Endothelial cell of umbilical vein (primary cell): ENCODE results near the gene OLFM2. TPM values are rescaled to one million over a fixed set of nuclear protein-coding genes. Genes with fewer than 3 reads are reported as not detected.

Experiments used
- BruUV-seq: library from RNA; stranded (reverse); fragments of 400-500 nt; replicated peaks from 2 replicates; lab custom pipeline; 2021; lab: Mats Ljungman, UMichigan
- CTCF ChIA-PET: fragments of 300-600, 350-600 bp; sonication (Branson Sonifier 250); formaldehyde crosslinking; loops from one replicate; lab custom pipeline; 2021; ENCODE audit warnings: antibody characterized with exemption, inconsistent platforms; lab: Charles Lee
- POLR2A ChIA-PET: fragments of 300-600, 350-600 bp; sonication (Branson Sonifier 250); formaldehyde crosslinking; loops from one replicate; lab custom pipeline; 2021; ENCODE audit warnings: antibody characterized with exemption, inconsistent platforms; lab: Charles Lee
- DNase-seq: peaks from one replicate; pipeline ENCODE4 v3.0.0-alpha.2; 2011; ENCODE audit warnings: low read depth, low spot score
- FAIRE-seq: peaks from 2 replicates; lab custom pipeline; 2011; peaks lifted over from hg19 to GRCh38; lab: Jason Lieb, UNC
- H2AFZ ChIP-seq: 2 replicates; pipeline ENCODE4 v1.6.0; 2012; ENCODE audit warnings: low read depth, low read length, control low read depth, inconsistent platforms
- H3K27ac ChIP-seq: 2 replicates; pipeline ENCODE4 v1.5.1; 2011; ENCODE audit warnings: low read depth, mild to moderate bottlenecking, control low read depth, low read length, moderate library complexity; ENCODE audit not compliant: insufficient read depth
- H3K27me3 ChIP-seq, 2 experiments: 2 replicates each; pipeline versions ENCODE4 v1.6.0 to v1.6.1; 2011; ENCODE audit warnings: low read length in 2 of 2, mixed read lengths in 1 of 2; ENCODE audit not compliant: control insufficient read depth in 2 of 2, insufficient read depth in 2 of 2
- H3K36me3 ChIP-seq, 2 experiments: 2 replicates in 1 of 2; 3 replicates in 1 of 2; pipeline ENCODE4 v1.5.1; 2011; ENCODE audit warnings: low read length in 2 of 2, mild to moderate bottlenecking in 1 of 2, moderate library complexity in 1 of 2; ENCODE audit not compliant: control insufficient read depth in 2 of 2, insufficient read depth in 2 of 2; ENCODE audit errors: extremely low read depth in 1 of 2
- H3K4me1 ChIP-seq: 3 replicates; pipeline ENCODE4 v1.5.1; 2011; ENCODE audit warnings: mild to moderate bottlenecking, low read length; ENCODE audit not compliant: control insufficient read depth, insufficient read depth; ENCODE audit errors: extremely low read depth
- H3K4me2 ChIP-seq: 2 replicates; pipeline ENCODE4 v1.6.1; 2011; ENCODE audit warnings: low read length, control low read depth, mixed read lengths; ENCODE audit not compliant: insufficient read depth
- H3K4me3 ChIP-seq, 3 experiments: fragments of 200-600 bp in 1 of 3; sonication (generic), shearing (Covaris generic) in 1 of 3; replicated peaks in 1 of 3; 2 replicates each; pipeline ENCODE4 v1.5.1; 2011 to 2016; ENCODE audit warnings: control low read depth in 3 of 3, low read length in 3 of 3, mild to moderate bottlenecking in 2 of 3, inconsistent platforms in 1 of 3, low read depth in 1 of 3, moderate library complexity in 1 of 3; ENCODE audit not compliant: insufficient read depth in 1 of 3
- H3K79me2 ChIP-seq: 2 replicates; pipeline ENCODE4 v1.6.0; 2012; ENCODE audit warnings: low read length, inconsistent platforms; ENCODE audit not compliant: control insufficient read depth, insufficient read depth
- H3K9ac ChIP-seq: replicated peaks from 2 replicates; pipeline ENCODE3; 2011; ENCODE audit warnings: low read length, control low read depth; ENCODE audit not compliant: insufficient read depth; ENCODE audit errors: extremely low read depth
- H3K9me1 ChIP-seq: replicated peaks from 3 replicates; pipeline ENCODE4 v1.6.0; 2011; ENCODE audit warnings: mild to moderate bottlenecking, low read length; ENCODE audit not compliant: control insufficient read depth, insufficient read depth; ENCODE audit errors: extremely low read depth
- H3K9me3 ChIP-seq: replicated peaks from 2 replicates; pipeline ENCODE4 v1.5.1; 2012; ENCODE audit warnings: low read length, inconsistent platforms; ENCODE audit not compliant: control insufficient read depth, insufficient read depth
- H4K20me1 ChIP-seq: replicated peaks from 2 replicates; pipeline ENCODE3; 2011; ENCODE audit warnings: mild to moderate bottlenecking, low read length; ENCODE audit not compliant: control insufficient read depth, insufficient read depth; ENCODE audit errors: extremely low read depth
- EZH2 ChIP-seq: IDR thresholded peaks from 2 replicates; pipeline ENCODE4 v1.6.1; 2012; ENCODE audit warnings: borderline replicate concordance, low read depth, mild to moderate bottlenecking, moderate library complexity, low read length, inconsistent platforms; ENCODE audit not compliant: severe bottlenecking
- FOS ChIP-seq: IDR thresholded peaks from 2 replicates; pipeline ENCODE4 v1.6.1; 2011; ENCODE audit warnings: mild to moderate bottlenecking, low read length, moderate library complexity, borderline replicate concordance; ENCODE audit not compliant: insufficient read depth
- GATA2 ChIP-seq: IDR thresholded peaks from 2 replicates; pipeline ENCODE4 v1.7.0; 2011; ENCODE audit warnings: low read depth, mild to moderate bottlenecking, moderate library complexity, mixed read lengths, low read length; ENCODE audit not compliant: insufficient read length, insufficient read depth
- JUN ChIP-seq: IDR thresholded peaks from 2 replicates; pipeline ENCODE4 v1.6.1; 2011; ENCODE audit warnings: borderline replicate concordance, low read depth; ENCODE audit not compliant: insufficient read length, insufficient read depth
- MYC ChIP-seq: IDR thresholded peaks from one replicate; pipeline ENCODE4 v1.6.1; 2011; ENCODE audit warnings: mild to moderate bottlenecking, low read depth, low read length
- POLR2A ChIP-seq: IDR thresholded peaks from 2 replicates; pipeline ENCODE4 v1.6.1; 2012; ENCODE audit warnings: low read depth, mild to moderate bottlenecking, control low read depth, low read length
- POLR2AphosphoS5 ChIP-seq: IDR thresholded peaks from 2 replicates; pipeline ENCODE4 v1.6.1; 2012; ENCODE audit warnings: low read depth, mild to moderate bottlenecking, control low read depth, low read length, moderate library complexity; ENCODE audit not compliant: insufficient read depth
- dilution Hi-C: fragments of 300-500 bp; cut with MboI; formaldehyde crosslinking; loops from one replicate; pipeline ENCODE4 v1.15.0; 2019; ENCODE audit warnings: low sequenced_read_pairs; ENCODE audit not compliant: extremely low pct_ligation_motif_present
- intact Hi-C: fragments of 100-400 bp; cut with micrococcal nuclease; formaldehyde crosslinking; loops from one replicate; pipeline ENCODE4 v1.10.0; 2022
- polyA plus RNA-seq, 4 experiments: library from polyadenylated mRNA; depleted of rRNA in 3 of 4; stranded (reverse) in 3 of 4; unstranded in 1 of 4; fragments of >200 nt; gene quantifications; 2 replicates each; pipeline versions ENCODE4 v1.2.1 to v1.2.3, GENCODE V29; 2011 to 2012; ENCODE audit warnings: missing spikeins in 1 of 4
- total RNA-seq: library from RNA; stranded (reverse); gene quantifications from 2 replicates; pipeline ENCODE4 v1.2.3, GENCODE V29; 2021
- TF ChIP-seq, protein P1 (sequence below): IDR thresholded peaks from 2 replicates; pipeline ENCODE4 v1.6.1; 2011; ENCODE audit not compliant: insufficient read depth, insufficient read length
- TF ChIP-seq, protein P2 (sequence below), 2 donors: IDR thresholded peaks; 1 replicate in 1 of 2; 2 replicates in 1 of 2; pipeline ENCODE4 v1.5.1; 2011; ENCODE audit warnings: low read length in 2 of 2, mild to moderate bottlenecking in 2 of 2, moderate library complexity in 2 of 2, control low read depth in 1 of 2, inconsistent platforms in 1 of 2, low read depth in 1 of 2; ENCODE audit not compliant: insufficient read depth in 1 of 2; ENCODE audit errors: extremely low read depth in 1 of 2

OLFM2 gene
- total and polyA plus RNA-seq, 2 donors (not counting 3 experiments of a cell fraction or from before 2014, with no cell fraction given): 0.91 to 1.9 TPM

DNA sequence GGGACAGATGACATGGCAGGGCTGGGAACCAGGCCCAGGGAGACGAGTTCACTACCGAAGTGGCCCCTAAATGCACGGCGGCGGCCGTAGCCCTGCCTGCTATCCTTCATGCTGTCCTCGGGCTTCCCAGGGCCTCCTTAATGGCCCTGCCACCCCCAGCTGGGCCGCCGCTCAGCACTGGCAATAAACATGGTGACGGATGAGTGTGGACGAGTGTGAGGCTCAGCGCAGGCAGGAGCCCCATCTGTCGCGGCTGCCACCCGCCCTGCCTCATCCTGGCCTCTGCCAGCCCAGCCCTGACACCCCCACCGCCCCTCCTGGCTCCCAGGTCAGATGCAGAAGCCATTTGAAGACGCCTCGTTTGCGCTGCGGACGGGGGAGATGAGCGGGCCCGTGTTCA, 87.6 kb downstream of the OLFM2 start:
- FAIRE-seq (no peak), DNase-seq (no peak)
- H3K4me3 ChIP-seq: no peak overlapping the region
- intact Hi-C loops: loop anchor here (1.0 to 5.0 kb wide), 2 partner anchors 66 to 711 kb away; no protein-coding TSS in a partner anchor
- dilution Hi-C loops: no loop called here
- CTCF ChIA-PET: interaction anchor here (1.2 kb wide), 1 partner anchor 644 kb away, joined by 3 read pairs; no protein-coding TSS in a partner anchor
- no TSS peak for BruUV-seq
- no peak overlapping the region for H3K9ac ChIP-seq
- H3K27me3 ChIP-seq: no peaks in the 10 kb centered on the region
- POLR2A ChIA-PET: no interaction called here
- no peak overlapping the region for H3K4me2 ChIP-seq
- no peaks in the 10 kb centered on the region for H3K79me2 ChIP-seq
- TF ChIP-seq, protein P1, sequence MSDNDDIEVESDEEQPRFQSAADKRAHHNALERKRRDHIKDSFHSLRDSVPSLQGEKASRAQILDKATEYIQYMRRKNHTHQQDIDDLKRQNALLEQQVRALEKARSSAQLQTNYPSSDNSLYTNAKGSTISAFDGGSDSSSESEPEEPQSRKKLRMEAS: no peak
- TF ChIP-seq POLR2AphosphoS5: no peak
- no peak for TF ChIP-seq MYC
- no peak for TF ChIP-seq JUN
- TF ChIP-seq GATA2: no peak
- no peak for TF ChIP-seq EZH2
- TF ChIP-seq, protein P2, sequence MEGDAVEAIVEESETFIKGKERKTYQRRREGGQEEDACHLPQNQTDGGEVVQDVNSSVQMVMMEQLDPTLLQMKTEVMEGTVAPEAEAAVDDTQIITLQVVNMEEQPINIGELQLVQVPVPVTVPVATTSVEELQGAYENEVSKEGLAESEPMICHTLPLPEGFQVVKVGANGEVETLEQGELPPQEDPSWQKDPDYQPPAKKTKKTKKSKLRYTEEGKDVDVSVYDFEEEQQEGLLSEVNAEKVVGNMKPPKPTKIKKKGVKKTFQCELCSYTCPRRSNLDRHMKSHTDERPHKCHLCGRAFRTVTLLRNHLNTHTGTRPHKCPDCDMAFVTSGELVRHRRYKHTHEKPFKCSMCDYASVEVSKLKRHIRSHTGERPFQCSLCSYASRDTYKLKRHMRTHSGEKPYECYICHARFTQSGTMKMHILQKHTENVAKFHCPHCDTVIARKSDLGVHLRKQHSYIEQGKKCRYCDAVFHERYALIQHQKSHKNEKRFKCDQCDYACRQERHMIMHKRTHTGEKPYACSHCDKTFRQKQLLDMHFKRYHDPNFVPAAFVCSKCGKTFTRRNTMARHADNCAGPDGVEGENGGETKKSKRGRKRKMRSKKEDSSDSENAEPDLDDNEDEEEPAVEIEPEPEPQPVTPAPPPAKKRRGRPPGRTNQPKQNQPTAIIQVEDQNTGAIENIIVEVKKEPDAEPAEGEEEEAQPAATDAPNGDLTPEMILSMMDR (IDR thresholded peaks at IDR 0.05; ENCODE audit: extremely low read depth in 1 of 2, insufficient read depth in 1 of 2, low read depth in 1 of 2, low read length in 2 of 2): no peak
- TF ChIP-seq FOS: no peak
- TF ChIP-seq POLR2A: no peak
- no peaks in the 10 kb centered on the region for H3K4me1 ChIP-seq
- no peaks in the 10 kb centered on the region for H4K20me1 ChIP-seq
- no peaks in the 10 kb centered on the region for H3K9me1 ChIP-seq
- H3K9me3 ChIP-seq: no peaks in the 10 kb centered on the region
- H3K36me3 ChIP-seq: peaks cover 0 to 17% of the 10 kb centered on the region in 2 experiments
- H2AFZ ChIP-seq: no peak overlapping the region
- H3K27ac ChIP-seq: no peak overlapping the region
